ENCODE measurements around the gene C10orf88.

DNA sequence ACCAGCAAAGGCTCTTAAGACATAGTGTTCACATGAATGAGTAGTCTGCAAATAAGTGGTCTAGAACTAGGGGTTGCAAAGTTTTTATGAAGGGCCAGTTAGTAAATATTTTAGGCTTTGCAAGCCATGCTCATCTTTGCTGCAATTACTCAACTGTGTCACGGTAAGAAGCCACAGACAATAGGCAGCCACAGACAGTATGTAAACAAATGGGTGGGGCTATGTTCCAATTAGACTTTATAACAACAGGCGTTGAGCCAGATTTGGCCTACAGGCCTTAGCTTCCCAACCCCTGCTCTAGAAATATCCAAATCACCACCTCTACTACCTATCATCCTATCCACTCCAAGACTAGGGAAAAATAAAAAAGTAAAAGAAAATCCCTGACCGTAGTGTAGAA, 45.3 kb upstream of the C10orf88 start:
- TF ChIP-seq POLR2A (IDR thresholded peaks at IDR 0.05; ENCODE audit: low read length) (no peak), GATA1 (IDR thresholded peaks at IDR 0.05; ENCODE audit: low read depth, low read length) (no peak)

All from erythroblast (primary cell).